ENCODE data around the gene ZAR1. TPM values are rescaled to one million over a fixed set of nuclear protein-coding genes. Genes with fewer than 3 reads are reported as not detected.
"Not testable (repeated sequence)": the region's sequence is repeated elsewhere in the genome, so short reads cannot be mapped to it uniquely, and the experiment has no call there.

ZAR1 gene
- total RNA-seq: not detected
- long read RNA-seq: 0 reads

DNA sequence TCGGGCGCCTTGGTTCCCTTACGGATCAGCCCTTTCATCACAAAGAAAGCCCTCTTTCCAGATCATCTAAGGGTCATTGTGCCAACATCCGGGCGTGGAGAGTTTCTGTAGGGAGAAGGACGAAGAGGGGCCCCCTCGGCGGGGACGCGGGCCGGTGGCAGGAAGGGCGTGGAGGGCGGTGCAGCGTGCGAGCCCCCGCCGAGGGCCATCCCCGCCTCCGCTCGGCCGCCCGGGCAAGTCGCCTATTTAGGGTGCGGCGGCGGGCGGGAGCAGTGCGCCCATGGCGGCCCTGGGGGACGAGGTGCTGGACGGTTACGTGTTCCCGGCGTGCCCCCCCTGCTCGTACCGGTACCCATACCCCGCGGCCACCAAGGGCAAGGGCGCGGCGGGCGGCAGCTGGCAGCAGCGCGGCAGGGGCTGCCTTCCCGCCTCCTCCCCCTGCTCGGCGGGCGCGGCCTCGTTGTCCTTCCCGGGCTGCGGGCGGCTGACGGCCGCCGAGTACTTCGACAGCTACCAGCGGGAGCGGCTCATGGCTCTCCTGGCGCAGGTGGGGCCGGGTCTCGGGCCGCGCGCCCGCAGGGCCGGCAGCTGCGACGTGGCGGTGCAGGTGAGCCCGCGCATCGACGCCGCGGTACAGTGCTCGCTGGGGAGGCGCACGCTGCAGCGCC, at the start of gene ZAR1:
ZAR1 (plus strand) TSS at position 241 of the 668 bp plus-strand sequence; CDS start at position 281, 40 bp downstream.
- intact Hi-C loops (cut with micrococcal nuclease): no loop called here
- no peak within 1 kb of the TSS for H3K27ac ChIP-seq (replicated peaks)
- H3K36me3 ChIP-seq: no peaks in the 10 kb centered on the region
- no peaks in the 10 kb centered on the region for H3K9me3 ChIP-seq (replicated peaks)
- peaks cover 16% of the 10 kb centered on the region for H3K4me1 ChIP-seq
- H3K27me3 ChIP-seq (ENCODE audit: low read depth): peaks cover 69% of the 10 kb centered on the region
- DNase-seq: no peak
- TF ChIP-seq, protein P1, sequence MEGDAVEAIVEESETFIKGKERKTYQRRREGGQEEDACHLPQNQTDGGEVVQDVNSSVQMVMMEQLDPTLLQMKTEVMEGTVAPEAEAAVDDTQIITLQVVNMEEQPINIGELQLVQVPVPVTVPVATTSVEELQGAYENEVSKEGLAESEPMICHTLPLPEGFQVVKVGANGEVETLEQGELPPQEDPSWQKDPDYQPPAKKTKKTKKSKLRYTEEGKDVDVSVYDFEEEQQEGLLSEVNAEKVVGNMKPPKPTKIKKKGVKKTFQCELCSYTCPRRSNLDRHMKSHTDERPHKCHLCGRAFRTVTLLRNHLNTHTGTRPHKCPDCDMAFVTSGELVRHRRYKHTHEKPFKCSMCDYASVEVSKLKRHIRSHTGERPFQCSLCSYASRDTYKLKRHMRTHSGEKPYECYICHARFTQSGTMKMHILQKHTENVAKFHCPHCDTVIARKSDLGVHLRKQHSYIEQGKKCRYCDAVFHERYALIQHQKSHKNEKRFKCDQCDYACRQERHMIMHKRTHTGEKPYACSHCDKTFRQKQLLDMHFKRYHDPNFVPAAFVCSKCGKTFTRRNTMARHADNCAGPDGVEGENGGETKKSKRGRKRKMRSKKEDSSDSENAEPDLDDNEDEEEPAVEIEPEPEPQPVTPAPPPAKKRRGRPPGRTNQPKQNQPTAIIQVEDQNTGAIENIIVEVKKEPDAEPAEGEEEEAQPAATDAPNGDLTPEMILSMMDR (IDR thresholded peaks at IDR 0.05; ENCODE audit: borderline replicate concordance): no peak
- H3K4me3 ChIP-seq: peak within 1 kb of the TSS; percentile 63

GRCh38 chr4:48440914-48441313, 49.1 kb upstream of the ZAR1 start:
- H3K36me3 ChIP-seq; H3K9me3 ChIP-seq (replicated peaks); DNase-seq; intact Hi-C loops (cut with micrococcal nuclease); H3K27me3 ChIP-seq (ENCODE audit: low read depth); H3K4me3 ChIP-seq; H3K27ac ChIP-seq (replicated peaks); H3K4me1 ChIP-seq: not testable (repeated sequence)

DNA sequence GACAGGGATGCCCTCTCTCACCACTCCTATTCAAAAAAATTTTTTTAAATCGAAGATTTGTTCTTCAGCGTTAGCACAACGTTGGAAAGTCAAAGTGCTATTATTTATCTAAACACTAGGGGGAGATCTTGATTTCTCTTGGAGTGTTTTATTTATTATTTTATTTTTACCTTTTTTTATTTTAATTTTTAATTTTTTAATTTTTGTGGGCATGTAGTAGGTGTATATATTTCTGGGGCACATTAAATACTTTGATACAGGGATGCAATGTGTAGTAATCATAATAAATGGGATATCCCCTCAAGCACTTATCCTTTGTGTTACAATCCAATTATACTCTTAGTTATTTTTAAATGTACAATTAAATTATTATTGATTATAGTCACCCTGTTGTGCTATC, 44.3 kb upstream of the ZAR1 start:
- H3K36me3 ChIP-seq: no peaks in the 10 kb centered on the region
- intact Hi-C loops (cut with micrococcal nuclease): loop anchor here (5.0 kb wide), 1 partner anchor 517 kb away; no protein-coding TSS in a partner anchor
- DNase-seq: no peak

GRCh38 chr4:48446642-48447041, 43.4 kb upstream of the ZAR1 start:
- intact Hi-C loops (cut with micrococcal nuclease): loop anchor here (5.0 kb wide), 1 partner anchor 516 kb away; no protein-coding TSS in a partner anchor
- no peaks in the 10 kb centered on the region for H3K4me1 ChIP-seq
- H3K9me3 ChIP-seq (replicated peaks): no peaks in the 10 kb centered on the region
- TF ChIP-seq, protein P1 (IDR thresholded peaks at IDR 0.05; ENCODE audit: borderline replicate concordance): no peak
- H3K4me3 ChIP-seq: no peak overlapping the region
- H3K36me3 ChIP-seq: no peaks in the 10 kb centered on the region
- no peaks in the 10 kb centered on the region for H3K27me3 ChIP-seq (ENCODE audit: low read depth)
- no peak for DNase-seq
- no peak overlapping the region for H3K27ac ChIP-seq (replicated peaks)

More for the DNA sequence above, 44.3 kb upstream of the ZAR1 start:
- TF ChIP-seq, protein P1 (IDR thresholded peaks at IDR 0.05; ENCODE audit: borderline replicate concordance): peak; percentile 70
- Histone ChIP-seq H3K4me1 (no peaks in the 10 kb centered on the region), H3K4me3 (no peak overlapping the region), H3K9me3 (replicated peaks) (no peaks in the 10 kb centered on the region), H3K27ac (replicated peaks) (no peak overlapping the region), H3K27me3 (ENCODE audit: low read depth) (no peaks in the 10 kb centered on the region)

DNA sequence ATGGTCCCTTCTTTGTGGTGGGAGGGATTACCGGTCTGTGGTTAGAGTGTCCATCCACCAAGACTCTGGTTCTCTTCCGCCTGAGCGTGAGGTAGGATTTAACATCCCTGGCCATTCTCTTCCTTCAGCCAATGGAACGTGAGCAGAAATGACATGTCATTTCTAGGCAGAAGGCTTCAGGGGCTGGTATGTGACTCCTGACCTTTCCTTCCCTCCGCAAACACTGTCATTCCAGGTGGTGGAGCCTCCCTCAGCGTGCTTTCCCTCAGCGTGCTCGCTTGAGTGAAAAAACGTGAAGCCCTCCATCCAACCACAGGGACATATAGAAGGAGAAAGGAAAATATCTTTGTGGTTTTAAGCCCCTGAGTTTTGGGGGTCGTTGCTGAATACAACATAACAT, 40.9 kb upstream of the ZAR1 start:
- Histone ChIP-seq H3K9me3 (replicated peaks) (no peaks in the 10 kb centered on the region), H3K27me3 (ENCODE audit: low read depth) (no peaks in the 10 kb centered on the region), H3K36me3 (no peaks in the 10 kb centered on the region), H3K4me3 (no peak overlapping the region), H3K4me1 (no peaks in the 10 kb centered on the region), H3K27ac (replicated peaks) (no peak overlapping the region)
- intact Hi-C loops (cut with micrococcal nuclease): loop anchor here (5.0 kb wide), 1 partner anchor 513 kb away; no protein-coding TSS in a partner anchor
- DNase-seq: no peak
- TF ChIP-seq, protein P1 (IDR thresholded peaks at IDR 0.05; ENCODE audit: borderline replicate concordance): no peak

DNA sequence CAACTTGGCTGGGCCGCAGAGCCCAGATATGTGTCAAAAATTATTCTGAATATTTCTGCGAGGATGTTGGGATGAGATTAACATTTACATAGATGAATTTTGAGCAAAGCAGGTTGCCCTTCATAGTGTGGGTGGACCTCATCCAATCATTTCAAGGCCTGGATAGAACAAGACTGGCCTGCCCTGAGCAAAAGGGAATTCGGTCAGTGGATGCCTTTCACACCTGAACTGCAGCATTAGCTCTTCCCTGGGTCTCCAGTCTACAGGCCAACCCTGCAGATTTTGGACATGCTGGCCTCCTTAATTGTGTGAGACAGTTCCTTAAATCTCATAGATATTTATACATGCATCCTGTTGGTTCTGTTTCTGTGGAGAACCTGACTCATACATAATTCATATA, 39.3 kb upstream of the ZAR1 start:
- TF ChIP-seq, protein P1 (IDR thresholded peaks at IDR 0.05; ENCODE audit: borderline replicate concordance): no peak
- Histone ChIP-seq H3K27me3 (ENCODE audit: low read depth) (no peaks in the 10 kb centered on the region), H3K36me3 (no peaks in the 10 kb centered on the region), H3K27ac (replicated peaks) (no peak overlapping the region), H3K9me3 (replicated peaks) (no peaks in the 10 kb centered on the region), H3K4me1 (no peaks in the 10 kb centered on the region), H3K4me3 (no peak overlapping the region)
- no peak for DNase-seq
- intact Hi-C loops (cut with micrococcal nuclease): no loop called here

DNA sequence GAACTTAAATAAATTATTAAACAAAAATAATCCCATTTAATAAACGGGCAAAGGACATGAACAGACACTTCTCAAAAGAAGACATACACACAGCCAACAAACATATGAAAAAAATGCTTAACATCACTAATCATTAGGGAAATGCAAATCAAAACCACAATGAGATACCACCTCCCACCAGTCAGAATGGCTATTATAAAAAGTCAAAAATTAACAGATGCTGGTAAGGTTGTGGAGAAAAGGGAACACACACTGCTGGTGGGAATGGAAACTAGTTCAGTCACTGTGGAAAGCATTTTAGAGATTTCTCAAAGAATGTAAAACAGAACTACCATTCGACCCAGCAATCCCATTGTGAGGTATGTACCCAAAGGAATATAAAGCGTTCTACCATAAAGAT, 38.4 kb upstream of the ZAR1 start:
- H3K4me3 ChIP-seq; H3K36me3 ChIP-seq; H3K4me1 ChIP-seq; DNase-seq; H3K27ac ChIP-seq (replicated peaks); H3K27me3 ChIP-seq (ENCODE audit: low read depth); intact Hi-C loops (cut with micrococcal nuclease); H3K9me3 ChIP-seq (replicated peaks): not testable (repeated sequence)

All from left ventricle myocardium inferior (tissue), 1 donor.